ENCODE measurements around the gene STK38L.

DNA sequence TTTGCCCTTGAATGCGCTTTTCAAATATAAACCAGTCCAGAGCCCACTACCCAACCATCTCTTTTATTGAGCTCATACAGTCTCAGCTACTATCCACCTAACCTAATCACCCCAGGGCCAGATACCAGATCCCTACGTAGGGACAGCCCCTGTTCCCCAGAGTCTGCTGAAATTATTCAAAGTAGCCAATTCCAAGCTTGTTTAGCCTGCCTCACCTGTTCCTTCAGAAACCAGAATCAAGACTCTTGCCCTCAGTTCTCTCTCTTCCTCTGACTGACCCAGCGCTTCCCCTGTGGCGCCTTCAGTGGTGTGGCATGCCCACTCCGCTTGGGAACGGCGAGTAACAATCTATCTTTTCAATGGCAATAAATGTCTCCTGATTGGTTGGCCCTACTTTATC, 107.4 kb downstream of the STK38L start:
- TF ChIP-seq POLR2A (IDR thresholded peaks at IDR 0.05): no peak
- TF ChIP-seq CTCF (IDR thresholded peaks at IDR 0.05): no peak
